HL-60 (cell line): Measurements from ENCODE around the gene HMGN2.

Experiments
- DNase-seq, 2 experiments: peaks; one replicate each; pipeline ENCODE4 v3.0.0-alpha.2; 2010 to 2020; ENCODE audit warnings: low read depth in 1 of 2, low spot score in 1 of 2
- H3K27ac ChIP-seq: fragments of 250-450 bp; sonication (Bioruptor Pico); replicated peaks from 2 replicates; pipeline ENCODE4 v1.5.1; 2020; ENCODE audit warnings: mild to moderate bottlenecking, moderate library complexity
- H3K27me3 ChIP-seq: fragments of 250-450 bp; sonication (Bioruptor Pico); 2 replicates; pipeline ENCODE4 v1.5.1; 2021; ENCODE audit warnings: mild to moderate bottlenecking, moderate library complexity; ENCODE audit not compliant: insufficient read depth, poor library complexity, severe bottlenecking
- H3K4me3 ChIP-seq: replicated peaks from 2 replicates; pipeline ENCODE4 v1.5.1; 2011; ENCODE audit warnings: mild to moderate bottlenecking, control low read depth, low read length; ENCODE audit not compliant: insufficient read depth
- GABPA ChIP-seq: IDR thresholded peaks from 2 replicates; pipeline ENCODE4 v1.6.1; 2012; ENCODE audit warnings: low read depth
- POLR2AphosphoS5 ChIP-seq: IDR thresholded peaks from 2 replicates; pipeline ENCODE4 v1.6.1; 2012; ENCODE audit warnings: low read depth
- SPI1 ChIP-seq: IDR thresholded peaks from 2 replicates; pipeline ENCODE4 v1.6.1; 2012; ENCODE audit warnings: low read depth, mild to moderate bottlenecking, borderline replicate concordance
- TF ChIP-seq, protein P1 (sequence below): IDR thresholded peaks from 2 replicates; pipeline ENCODE4 v1.6.1; 2012; ENCODE audit warnings: low read depth; ENCODE audit not compliant: insufficient replicate concordance
- TF ChIP-seq, protein P2 (sequence below): IDR thresholded peaks from one replicate; pipeline ENCODE4 v1.5.1; 2011; ENCODE audit warnings: low read length, control low read depth, inconsistent platforms; ENCODE audit not compliant: insufficient read depth

HMGN2 gene

DNA sequence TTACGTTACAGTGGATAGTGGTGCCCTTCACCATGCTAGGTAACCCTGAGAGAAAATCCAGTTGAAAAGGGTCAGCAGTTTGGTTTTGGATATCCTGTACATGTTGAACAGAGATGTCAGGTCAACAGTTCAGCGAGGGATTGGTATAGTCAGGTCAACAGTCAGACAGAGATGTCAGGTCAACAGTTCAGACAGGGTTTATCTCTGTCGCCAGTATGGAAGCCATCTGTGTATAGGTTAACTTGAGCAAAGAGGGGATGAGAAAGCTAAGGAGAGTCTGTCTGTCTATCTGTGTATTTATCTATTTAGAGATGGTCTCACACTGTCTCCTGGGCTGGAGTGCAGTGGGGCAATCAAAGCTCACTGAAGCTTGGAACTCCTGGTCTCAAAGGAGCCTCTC lies 22.4 kb upstream of the HMGN2 start:
- Histone ChIP-seq H3K27ac (no peak overlapping the region), H3K4me3 (no peak overlapping the region), H3K27me3 (no peaks in the 10 kb centered on the region)
- DNase-seq: no peak
- TF ChIP-seq POLR2AphosphoS5 (no peak), SPI1 (no peak), GABPA (no peak)
- TF ChIP-seq, protein P1, sequence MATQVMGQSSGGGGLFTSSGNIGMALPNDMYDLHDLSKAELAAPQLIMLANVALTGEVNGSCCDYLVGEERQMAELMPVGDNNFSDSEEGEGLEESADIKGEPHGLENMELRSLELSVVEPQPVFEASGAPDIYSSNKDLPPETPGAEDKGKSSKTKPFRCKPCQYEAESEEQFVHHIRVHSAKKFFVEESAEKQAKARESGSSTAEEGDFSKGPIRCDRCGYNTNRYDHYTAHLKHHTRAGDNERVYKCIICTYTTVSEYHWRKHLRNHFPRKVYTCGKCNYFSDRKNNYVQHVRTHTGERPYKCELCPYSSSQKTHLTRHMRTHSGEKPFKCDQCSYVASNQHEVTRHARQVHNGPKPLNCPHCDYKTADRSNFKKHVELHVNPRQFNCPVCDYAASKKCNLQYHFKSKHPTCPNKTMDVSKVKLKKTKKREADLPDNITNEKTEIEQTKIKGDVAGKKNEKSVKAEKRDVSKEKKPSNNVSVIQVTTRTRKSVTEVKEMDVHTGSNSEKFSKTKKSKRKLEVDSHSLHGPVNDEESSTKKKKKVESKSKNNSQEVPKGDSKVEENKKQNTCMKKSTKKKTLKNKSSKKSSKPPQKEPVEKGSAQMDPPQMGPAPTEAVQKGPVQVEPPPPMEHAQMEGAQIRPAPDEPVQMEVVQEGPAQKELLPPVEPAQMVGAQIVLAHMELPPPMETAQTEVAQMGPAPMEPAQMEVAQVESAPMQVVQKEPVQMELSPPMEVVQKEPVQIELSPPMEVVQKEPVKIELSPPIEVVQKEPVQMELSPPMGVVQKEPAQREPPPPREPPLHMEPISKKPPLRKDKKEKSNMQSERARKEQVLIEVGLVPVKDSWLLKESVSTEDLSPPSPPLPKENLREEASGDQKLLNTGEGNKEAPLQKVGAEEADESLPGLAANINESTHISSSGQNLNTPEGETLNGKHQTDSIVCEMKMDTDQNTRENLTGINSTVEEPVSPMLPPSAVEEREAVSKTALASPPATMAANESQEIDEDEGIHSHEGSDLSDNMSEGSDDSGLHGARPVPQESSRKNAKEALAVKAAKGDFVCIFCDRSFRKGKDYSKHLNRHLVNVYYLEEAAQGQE: no peak
- TF ChIP-seq, protein P2, sequence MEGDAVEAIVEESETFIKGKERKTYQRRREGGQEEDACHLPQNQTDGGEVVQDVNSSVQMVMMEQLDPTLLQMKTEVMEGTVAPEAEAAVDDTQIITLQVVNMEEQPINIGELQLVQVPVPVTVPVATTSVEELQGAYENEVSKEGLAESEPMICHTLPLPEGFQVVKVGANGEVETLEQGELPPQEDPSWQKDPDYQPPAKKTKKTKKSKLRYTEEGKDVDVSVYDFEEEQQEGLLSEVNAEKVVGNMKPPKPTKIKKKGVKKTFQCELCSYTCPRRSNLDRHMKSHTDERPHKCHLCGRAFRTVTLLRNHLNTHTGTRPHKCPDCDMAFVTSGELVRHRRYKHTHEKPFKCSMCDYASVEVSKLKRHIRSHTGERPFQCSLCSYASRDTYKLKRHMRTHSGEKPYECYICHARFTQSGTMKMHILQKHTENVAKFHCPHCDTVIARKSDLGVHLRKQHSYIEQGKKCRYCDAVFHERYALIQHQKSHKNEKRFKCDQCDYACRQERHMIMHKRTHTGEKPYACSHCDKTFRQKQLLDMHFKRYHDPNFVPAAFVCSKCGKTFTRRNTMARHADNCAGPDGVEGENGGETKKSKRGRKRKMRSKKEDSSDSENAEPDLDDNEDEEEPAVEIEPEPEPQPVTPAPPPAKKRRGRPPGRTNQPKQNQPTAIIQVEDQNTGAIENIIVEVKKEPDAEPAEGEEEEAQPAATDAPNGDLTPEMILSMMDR: no peak

DNA sequence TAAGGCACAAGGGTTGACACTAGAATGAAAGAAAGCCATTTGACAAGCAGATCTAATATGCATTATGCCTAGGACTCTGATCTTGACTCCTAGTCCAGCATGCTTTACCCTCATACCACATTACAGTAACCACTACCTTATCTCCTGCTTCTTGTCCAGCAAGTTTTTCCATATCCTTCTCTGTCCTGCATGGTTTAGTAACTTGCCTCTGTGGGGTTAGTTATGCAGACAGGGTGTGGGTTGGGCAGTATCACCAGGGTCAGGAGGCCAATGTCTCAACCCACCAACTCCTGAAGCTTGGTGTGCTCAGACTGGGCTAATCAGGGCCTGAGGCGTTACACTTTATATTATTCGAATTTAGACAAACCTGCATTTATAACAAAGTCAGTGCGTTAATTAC lies 21.3 kb upstream of the HMGN2 start:
- no peak overlapping the region for H3K4me3 ChIP-seq
- H3K27ac ChIP-seq: no peak overlapping the region
- TF ChIP-seq POLR2AphosphoS5 (no peak), SPI1 (no peak), GABPA (no peak)
- TF ChIP-seq, protein P2: no peak
- TF ChIP-seq, protein P1: no peak
- H3K27me3 ChIP-seq: no peaks in the 10 kb centered on the region
- DNase-seq: no peak

DNA sequence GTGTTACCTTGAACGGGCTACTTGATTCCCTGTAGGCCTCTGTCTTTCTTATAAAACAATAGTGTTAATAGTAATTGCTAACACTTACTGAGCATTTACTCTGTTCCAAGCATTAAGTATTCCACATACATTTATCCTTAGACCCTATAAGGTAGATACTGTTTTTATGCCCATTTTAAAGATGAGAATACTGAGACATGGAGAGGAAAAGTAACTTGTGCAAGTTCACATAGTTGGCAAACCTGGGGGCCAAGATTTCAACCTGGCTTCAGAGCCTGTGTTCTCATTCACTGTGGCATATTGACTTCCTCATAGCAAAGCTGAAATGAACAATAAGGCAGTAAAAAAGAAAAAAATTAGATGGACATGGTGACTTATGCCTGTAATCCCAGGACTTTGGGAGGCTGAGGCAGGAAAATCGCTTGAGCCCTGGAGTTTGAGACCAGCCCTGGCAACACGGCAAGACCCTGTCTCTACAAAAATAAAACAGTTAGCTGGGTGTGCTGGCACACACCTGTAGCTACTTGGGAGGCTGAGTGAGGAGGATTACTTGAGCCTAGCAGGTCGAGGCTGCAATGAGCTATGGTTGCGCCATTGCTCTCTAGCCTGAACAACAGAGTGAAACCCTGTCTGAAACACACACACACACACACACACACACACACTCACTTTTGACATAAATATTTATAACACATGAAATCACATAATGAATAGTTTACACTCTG lies 19.6 kb upstream of the HMGN2 start:
- Histone ChIP-seq H3K27me3 (no peaks in the 10 kb centered on the region), H3K4me3 (no peak overlapping the region), H3K27ac (no peak overlapping the region)
- TF ChIP-seq, protein P1: no peak
- no peak for TF ChIP-seq SPI1
- TF ChIP-seq, protein P2: no peak
- no peak for DNase-seq
